Measurements from ENCODE around the gene TGFB1I1.

- TF ChIP-seq EZH2 (IDR thresholded peaks at IDR 0.05; ENCODE audit: borderline replicate concordance, insufficient read depth, low read length, poor library complexity, severe bottlenecking) (no peak), POLR2AphosphoS5 (IDR thresholded peaks at IDR 0.05) (no peak), CTCF (IDR thresholded peaks at IDR 0.05; ENCODE audit: poor library complexity, severe bottlenecking) (no peak), RAD21 (conservative IDR thresholded peaks at IDR 0.05) (no peak), TAF1 (IDR thresholded peaks at IDR 0.05; ENCODE audit: low read depth) (no peak), EP300 (conservative IDR thresholded peaks at IDR 0.05; ENCODE audit: poor library complexity, severe bottlenecking) (no peak)
Observed at GRCh38 chr16:31466381-31466841, 5.5 kb upstream of the TGFB1I1 start.
